Dermis microvascular lymphatic vessel endothelial cell (primary cell): ENCODE results near the gene USH2A. TPM values are rescaled to one million over a fixed set of nuclear protein-coding genes. Genes with fewer than 3 reads are reported as not detected.

Source experiments
- DNase-seq, 2 donors: peaks; one replicate each; pipeline versions ENCODE4 v3.0.0 to v3.0.0-alpha.2; 2010; ENCODE audit warnings: low read depth in 2 of 2
- total RNA-seq: library from RNA; depleted of rRNA; stranded (reverse); fragments of >200 nt; gene quantifications from 2 replicates; pipeline ENCODE4 v1.2.1, GENCODE V29; 2014

The USH2A gene
- total RNA-seq, 1 donor from 2014 or later = not detected

DNA sequence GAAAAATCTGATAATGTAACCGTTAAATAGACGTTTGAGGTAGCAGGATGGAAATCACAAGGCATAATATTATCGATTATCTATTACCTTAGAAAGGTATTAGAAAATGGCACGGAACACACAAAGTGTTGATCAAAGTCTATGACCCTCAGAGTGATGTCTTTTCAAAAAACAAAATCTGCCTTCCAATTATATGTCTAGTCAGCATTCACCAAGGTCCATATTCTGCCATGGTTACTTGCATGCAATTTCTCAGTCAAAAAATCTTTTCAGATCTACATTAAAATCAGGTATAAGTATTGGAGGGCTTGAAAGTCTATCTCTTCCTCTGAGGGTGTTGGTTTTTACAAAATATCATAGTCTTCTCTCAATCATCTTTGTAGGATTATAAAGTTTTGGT is 774.3 kb downstream of the USH2A start:
- DNase-seq = no peak

DNA sequence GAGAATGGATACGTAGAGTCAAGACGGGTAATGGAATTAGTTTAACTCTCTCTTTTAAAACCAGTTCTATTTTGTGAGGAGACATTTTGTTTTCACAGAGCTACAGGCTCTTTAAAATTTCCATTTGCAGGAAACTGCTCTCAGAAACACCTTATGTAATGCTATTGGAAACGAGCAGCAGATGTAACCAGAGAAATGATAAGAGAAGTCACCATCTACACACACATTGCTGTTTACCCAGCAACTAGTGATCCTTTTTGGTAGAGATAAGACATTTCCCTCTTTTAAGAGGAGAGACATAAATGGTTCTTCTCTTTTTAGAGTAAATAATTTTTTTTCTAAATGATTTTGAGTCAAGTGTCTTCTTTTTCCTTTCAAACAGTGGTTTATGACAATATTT is 775.5 kb downstream of the USH2A start:
- no peak for DNase-seq

DNA sequence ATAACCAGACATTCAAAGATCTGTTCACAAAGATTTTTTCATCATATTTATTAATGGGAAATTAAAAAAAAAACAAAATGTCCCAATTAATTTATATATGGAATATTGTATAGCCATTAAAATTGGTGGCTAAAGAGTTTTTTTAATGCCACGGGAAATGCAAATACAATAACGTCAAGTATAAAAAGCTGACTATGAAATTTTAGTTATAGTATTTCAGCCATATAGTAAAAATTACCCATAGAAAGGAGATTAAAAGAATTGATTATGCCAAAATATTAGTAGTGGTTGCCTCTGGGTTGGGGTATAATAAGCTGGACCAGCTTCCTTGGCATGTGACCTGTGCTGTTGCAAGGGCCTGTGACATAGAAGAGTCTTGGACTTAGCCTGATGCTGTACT is 777.4 kb downstream of the USH2A start:
- DNase-seq = no peak

DNA sequence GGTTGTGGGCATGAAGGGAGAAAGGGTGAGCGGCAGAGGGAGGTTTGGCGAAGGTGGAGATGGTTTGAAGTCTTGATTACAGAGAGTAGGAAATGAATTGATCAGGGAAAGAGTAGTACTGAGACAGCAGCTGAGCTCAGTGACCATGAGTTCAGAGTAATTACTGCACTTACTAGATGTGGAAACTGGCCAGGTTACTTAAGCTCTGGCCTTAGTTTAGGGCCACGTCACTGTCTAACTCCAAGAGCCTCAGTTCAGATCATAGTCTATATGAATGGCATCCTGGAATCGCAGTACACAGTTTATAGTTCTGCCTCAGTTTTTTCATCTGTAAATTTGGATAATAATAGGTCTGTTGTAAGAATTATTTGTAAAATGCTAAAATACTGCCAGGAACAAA is 778.1 kb downstream of the USH2A start:
- DNase-seq = no peak

DNA sequence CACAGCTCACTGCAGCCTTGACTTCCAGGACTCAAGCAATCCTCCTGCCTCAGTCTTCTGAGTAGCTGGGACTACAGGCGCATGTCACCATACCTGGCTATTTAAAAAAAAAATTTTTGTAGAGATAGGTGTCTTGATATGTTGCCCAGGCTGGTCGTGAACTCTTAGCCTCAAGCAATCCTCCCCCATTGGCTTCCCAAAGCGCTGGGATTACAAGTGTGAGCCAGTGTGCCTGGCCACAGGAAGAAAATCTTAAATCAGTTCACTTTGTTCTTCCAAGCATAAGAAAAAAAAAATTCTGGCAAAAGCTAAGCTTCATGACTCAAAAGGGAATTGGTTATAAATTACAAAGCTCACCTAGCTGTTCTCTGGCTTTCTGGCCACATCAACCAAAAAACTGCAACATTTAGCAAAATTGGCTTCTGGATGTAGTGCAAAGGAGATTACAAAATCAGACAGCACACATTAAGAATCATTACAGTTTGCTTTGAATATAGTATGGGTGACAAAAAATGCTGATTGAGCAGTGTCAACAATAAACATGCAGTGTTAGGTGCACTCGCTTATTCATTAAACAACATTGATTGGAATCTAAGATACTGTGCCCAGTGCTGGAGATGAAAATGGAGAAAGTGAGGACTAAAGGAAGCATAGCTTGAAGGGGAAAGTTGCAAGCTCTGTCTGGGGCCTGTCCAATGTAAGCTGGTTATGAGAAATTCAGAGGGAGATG is 779.5 kb downstream of the USH2A start:
- no peak for DNase-seq

DNA sequence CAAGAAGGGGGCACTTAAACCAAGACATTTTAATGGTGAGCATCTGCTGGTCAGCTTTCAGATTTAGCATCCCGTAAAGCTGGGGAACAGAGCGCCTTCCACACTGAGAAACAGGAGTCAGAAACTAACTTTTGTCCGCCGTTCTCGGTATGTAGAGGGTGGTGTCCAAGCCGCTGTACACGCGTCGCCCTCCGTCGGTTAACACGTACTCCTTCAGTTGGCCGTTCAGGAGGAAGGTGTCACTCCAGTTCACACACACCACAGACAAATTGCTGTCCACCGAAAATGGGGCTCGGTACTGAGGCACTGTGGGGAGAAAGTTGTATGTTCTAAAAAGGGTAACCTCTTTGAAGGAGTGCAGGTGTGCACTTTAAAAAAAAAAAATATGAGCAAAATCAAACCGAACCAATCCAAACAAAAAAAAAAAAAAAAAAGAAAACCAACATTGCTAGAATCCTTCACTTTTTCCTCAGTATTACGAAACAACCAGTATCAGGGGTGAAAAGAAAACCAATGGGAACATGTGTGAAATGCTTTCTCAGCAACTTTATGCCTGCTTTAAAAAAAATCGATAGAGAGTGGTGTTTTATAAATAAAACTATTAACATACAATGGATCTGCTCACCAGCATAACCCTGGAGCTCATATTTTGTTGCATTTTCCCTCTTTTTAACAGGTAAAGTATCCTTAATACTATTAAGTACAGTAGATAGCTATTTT is 782.7 kb downstream of the USH2A start:
- no peak for DNase-seq

DNA sequence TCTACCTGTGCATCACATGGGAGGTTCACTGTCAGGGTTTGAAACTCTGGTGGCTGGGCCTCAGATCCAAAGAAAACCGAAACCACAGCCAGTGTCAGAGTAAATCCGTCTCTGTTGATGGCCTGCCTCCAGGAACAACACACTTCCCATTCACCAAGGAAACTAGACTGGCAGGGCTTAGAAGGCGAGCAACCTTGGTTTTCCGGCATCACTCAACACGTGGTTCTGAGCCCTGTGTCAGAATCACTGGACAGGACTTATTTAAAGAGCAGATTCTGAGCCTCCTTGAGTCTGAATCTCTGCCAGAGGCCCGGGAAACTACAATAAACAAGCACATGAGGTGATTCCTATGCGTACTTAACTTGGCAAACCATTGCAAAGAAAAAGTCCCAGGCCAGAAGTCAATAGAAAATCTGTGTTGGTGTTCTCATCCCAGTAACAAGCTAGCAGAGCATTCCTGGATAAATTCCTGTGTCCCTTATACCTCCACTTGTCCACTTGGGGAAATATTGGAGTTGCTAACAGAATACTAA is 786.1 kb downstream of the USH2A start:
- no peak for DNase-seq

DNA sequence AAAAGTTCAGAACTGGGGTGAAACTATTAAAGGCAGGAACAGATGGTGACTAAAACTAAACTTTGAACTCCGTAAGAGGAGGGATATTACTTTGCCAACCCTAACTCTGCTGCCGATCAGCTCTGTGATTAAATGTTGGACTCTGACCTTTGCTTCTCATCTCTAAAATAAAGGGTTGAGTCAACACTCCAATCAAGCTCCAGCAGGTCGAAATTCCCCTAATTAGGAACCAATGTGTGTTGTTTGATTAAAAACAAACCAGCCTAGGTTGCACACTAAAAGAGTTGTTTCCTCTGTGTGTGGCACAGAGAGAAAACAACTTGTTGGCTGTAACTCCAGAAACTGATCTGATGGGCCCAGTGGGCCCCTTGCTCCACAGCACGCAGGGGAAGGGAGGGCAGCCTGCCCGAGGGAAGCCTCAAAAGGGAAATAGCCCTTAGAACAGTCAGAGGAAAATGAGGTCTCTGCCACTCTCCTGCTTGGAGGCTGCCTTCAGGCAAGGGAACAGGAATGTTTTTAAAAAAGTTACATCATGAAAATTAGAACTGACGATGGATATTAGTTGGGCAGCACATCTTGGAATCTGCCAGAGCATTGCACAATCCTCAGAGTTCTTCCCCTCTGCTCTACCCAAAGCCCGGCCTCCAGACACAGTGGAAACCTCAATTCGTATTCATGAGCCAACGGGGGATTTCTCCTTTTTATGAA is 786.8 kb downstream of the USH2A start:
- DNase-seq = no peak

DNA sequence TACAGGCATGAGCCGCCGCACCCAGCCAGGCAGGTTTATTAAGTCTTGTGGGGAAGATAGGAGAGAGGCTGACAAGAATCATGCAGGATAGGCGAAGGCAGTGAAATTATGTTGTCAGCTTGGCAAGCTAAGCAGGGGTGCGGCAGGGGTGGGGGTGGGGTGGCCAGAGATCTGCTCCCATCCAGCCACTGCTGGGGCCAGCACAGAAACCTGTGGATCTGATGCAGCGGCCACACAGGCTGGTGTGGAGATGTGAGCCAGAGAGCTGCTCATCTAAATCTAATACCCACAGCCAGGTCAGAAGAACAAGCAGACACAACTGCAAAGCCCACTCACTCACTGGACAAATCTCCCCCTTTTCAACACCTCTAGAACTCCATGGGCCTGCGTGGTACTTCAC is 787.4 kb downstream of the USH2A start:
- no peak for DNase-seq

DNA sequence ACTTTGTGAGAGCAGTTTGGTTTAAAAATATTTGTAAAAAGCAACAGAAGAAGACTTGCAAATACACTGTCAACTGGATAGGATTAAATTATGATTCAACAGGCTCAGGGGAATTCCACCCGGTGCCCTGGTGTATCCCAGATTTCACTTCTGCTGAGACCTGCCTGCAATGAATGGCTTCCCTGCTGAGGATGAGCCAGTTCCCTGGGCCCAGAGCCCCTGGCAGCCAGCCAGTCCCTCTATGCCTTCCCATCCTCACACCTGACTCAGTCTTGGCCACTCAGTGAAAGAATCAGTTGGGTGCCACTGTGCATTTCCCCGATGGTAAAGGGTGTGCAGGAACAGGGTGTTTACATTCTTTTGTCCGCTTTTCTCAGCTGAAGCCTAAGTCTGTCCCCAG is 791.8 kb downstream of the USH2A start:
- DNase-seq = no peak

DNA sequence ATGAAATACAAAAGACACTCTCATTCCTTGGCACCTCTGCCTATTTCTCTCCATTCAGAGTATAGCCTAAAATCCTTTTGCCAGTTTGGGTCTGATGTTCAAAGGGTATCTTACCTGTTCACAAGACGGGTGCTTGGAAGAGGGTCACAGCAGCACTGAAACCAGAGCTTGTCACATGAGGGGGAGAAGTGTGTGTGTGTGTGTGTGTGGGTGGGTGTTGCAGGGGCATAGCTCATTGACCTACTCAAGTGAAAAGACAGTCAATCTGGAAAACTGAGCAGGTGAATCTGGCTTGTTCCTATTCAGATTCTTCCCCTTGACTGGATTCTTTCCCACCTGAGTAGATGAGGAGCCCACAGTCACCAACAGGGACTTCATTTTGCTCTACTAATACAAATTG is 792.2 kb downstream of the USH2A start:
- DNase-seq = no peak

DNA sequence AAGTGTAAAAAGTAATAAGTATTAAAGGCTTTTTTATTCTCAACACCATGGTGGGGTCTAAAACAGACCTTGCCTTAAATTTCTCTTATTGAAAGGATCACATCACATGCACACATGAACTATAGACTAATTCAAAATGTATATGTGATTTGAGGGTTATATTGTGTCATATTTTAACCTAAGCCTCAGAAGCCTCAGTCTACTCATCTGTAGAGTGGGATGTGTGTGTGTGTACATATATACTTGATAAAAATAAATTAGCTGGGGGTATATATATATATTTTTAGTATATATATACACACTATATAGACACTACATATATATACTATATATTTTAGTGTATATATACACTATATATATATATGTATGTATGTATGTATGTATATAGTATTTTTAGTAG is 797.3 kb downstream of the USH2A start:
- DNase-seq = no peak

DNA sequence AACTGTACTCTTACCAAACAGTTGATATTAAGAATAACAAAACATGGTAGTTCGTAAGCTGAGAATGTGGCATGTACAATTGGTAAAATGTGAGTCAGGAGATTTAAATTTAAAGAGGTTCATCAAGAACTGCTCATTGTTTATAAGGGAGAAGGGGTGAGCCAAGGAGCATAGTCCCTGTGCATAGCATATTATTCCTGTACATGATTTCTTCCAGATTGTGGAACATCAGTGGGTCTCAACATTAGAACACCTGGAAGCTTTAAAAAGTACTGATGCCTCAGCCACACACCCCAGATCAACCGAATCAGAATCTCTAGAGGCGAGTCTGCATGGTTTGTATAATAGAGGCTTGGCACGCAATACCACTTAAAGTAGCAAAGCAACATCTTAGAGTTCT is 800.1 kb downstream of the USH2A start:
- DNase-seq = no peak

DNA sequence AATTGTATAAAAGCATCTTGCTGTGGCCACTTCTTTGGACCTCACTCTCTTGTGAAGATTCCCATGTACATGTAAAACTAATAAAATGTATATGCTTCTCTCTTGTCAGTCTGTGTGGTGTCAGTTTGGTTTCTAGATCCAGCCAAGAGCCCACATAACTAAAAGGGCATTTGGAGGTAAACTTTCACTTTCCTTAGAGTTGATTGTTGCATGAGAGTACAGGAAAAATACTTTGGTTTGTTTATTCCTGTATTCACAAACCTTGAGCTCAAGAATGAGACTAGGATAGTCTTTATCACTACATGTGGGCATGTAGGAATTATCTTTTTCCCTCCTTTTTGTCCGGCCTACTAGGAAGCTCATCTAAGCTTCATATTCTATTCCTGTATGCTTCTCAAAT is 805.3 kb downstream of the USH2A start:
- no peak for DNase-seq

DNA sequence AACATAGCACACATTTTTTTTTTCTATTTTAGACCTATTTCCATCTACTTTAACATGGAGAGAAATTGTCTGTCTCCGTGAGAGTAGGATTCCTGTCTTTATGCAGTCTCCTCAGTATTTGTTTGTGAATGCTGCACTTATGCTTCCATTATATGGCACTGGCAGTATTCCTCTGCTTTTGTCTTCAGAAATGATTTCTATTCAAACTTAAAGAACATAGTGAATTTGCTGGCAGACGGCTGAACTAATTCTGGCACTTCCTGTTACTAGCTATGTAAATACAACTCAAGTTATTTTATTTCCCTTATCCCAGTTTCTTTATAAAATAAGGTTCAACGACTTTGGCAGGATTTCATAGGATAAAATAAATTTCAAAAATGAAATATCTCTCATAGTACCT is 810.9 kb downstream of the USH2A start:
- DNase-seq = peak in 1 of 2 donors; percentile 48

DNA sequence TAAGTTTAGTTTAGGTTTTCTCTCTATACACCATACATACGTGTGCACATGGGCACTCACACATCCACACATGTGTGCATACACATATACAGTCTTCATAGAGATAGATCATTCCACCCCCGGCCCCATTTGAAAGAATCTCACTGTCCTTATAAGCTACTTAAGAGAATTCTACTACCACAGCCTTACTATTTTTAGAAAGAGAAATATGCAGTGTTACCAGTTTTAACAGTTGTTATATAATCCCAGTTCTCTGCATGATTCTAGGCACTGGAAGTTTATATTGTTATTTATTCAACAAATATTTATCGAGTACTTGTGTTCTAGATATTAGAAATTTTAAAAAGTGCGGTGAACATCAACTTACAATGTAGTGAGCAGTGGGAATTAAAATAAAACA is 814.6 kb downstream of the USH2A start:
- no peak for DNase-seq

DNA sequence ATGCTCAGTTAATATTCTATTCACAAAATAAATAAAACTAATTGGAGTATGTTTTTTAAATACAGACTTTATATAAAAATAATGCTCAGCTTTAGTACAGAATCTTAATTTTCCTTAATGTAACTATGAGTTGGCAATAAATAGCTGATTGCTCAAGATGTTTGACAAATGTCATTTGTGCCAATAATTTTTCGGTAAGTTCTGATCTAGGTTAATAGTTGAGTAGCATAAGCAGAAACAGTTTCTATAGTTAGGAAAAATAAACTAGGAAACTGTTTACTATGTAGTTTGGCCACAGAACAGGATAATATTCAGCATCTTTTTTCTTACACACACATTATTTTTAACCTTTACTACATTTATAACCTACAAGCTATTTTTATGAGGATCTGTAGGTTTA is 815.8 kb downstream of the USH2A start:
- DNase-seq = no peak

DNA sequence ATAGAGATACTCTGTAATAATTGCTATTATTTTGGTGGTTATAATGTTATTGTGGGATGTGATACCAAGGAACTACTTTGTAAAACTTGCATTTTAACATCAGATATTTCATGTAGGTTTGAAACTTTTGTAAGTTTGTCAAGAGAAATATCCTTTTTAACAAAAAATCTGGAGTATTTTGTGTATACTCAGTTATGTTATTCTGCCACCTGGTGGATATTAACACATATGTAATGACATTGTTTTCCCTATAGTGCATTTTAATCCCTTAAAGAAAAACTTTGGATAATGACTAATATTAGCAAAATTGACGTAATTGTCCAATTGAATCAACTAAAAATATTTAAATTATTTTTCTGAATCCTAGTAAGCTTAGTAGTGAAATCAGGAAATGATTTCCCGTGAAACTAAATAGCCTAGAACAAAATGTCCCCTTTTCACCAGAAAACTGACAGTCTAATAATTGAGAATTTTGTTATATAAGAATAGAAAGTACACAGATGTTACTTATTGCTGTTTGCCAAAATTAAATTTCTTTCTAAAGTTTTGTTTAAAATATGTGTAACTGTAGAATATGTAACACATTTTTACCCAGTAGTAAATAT is 816.6 kb downstream of the USH2A start:
- DNase-seq = peak; percentile 6 to 17

DNA sequence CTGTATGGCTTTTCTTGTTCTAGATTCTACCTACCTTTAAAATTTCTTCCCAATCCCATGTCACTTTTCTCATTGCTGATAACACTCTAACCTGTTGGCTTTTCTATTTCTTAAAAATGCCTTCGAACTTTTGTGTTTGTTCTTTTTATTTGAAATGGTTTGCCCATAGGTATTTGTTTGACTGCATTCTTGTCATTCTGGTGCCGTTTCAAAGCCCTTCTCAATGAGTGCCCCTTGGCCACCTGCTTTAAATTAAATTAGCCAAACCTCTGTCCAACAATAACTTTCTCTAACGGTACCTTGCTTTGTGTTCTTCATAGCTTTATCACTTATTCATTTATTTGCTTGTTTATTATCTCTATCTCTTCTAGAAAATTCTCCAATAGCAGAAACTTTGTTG is 817.2 kb downstream of the USH2A start:
- no peak for DNase-seq

DNA sequence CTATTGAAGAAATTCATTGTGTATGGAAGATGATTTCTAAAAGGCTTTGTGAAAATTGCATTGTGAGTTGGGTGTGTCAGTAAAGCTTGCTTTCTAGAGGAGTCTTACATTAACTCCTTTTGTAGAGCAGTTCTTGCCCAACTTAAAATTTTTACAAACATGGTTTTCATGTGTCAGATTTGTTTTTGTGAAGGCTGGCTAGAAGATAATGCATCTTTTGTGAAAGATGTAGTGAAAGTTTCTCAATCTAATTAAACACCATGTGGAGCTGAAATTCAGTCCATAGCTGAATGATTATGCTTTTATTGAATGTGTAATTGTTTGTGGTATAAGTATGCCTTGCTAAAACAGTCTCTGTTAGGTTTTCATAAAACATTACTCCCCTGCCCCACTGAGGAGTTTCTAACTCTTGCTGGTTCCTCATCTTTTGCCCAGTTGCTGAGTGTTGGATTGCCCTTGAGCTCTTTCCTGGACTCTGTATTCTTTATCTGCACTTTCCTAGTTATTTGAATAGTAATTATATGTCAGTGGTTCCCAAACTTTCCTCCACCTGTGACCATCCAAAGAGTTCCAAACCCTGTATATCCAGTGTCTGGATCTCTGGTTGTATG is 818.1 kb downstream of the USH2A start:
- DNase-seq = no peak

DNA sequence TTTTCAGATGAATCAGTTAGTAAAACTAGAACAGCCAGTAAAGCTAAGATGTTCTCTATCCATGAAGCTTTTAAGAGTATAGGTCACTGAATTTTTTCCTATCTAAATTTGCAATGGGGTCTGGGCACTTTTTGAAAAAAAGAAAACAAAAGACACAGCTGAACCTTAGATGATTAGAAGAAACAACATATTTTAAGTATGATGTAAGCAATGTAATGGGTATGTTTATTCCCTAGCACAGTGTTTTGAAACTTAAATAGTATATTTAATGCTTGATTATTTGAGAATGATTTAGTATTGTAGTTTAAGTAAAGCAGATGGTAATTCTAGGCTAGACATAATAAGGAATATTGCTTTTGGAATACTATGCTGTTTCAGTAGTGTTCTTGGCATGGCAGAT is 819.9 kb downstream of the USH2A start:
- no peak for DNase-seq

DNA sequence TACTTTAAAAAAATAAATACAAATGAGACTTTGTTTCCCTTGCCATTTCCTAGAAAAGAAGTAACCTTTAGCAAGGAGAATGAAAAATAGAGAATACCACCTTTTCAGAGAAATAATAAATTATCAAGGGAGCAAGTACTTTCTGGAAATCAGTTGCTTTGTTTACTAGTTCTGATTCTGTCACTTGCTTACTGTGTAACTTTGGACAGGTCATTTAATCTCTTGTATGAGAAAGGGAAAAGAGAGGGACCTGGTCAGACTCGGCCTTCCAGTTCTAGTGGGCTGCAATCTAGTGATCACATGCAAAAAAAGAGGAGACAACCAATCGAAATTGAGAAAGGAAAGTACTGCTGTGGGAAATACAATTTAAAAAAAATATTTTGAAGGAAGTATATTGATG is 822.0 kb downstream of the USH2A start:
- DNase-seq = no peak
